ENCODE results near the gene FCRL6.

FCRL6 gene

GRCh38 chr1:159845751-159846629 lies 43.8 kb downstream of the FCRL6 start:
- no peak for TF ChIP-seq CTCF (IDR thresholded peaks at IDR 0.05; ENCODE audit: poor library complexity, severe bottlenecking)
- ATAC-seq (ENCODE audit: low read depth): no peak

DNA sequence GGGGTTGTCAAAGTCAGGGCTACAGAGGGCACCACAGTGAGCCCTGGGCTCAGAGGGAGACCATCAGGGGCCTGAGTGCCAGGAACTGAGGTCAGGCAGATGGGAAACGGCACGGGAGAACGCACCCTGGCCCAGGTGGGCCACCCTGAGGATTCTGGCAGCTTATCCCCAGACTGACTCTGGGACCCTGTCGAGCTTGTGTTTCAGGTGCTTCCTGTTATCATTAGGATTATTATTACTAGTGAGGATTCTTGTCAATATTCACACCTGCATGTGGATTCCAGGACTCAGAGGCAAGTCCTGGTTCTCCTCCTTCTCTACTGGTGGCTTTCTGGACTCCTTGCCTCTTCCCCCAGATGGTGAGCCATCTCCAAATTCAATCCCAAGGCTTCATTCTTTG lies 45.1 kb downstream of the FCRL6 start:
- no peaks in the 10 kb centered on the region for H3K27me3 ChIP-seq (ENCODE audit: insufficient read depth, poor library complexity, severe bottlenecking)
- H3K4me3 ChIP-seq (ENCODE audit: severe bottlenecking): no peak overlapping the region
- no peak for DNase-seq (ENCODE audit: low spot score)
- H3K36me3 ChIP-seq (ENCODE audit: low read depth): no peaks in the 10 kb centered on the region
- no peaks in the 10 kb centered on the region for H3K9me3 ChIP-seq (ENCODE audit: severe bottlenecking)
- H3K4me1 ChIP-seq (ENCODE audit: insufficient read depth, poor library complexity, severe bottlenecking): peaks cover 19% of the 10 kb centered on the region
- ATAC-seq (ENCODE audit: low read depth): no peak
- no peak overlapping the region for H3K27ac ChIP-seq (ENCODE audit: poor library complexity, severe bottlenecking)
- no peak for TF ChIP-seq CTCF (IDR thresholded peaks at IDR 0.05; ENCODE audit: poor library complexity, severe bottlenecking)

More at GRCh38 chr1:159845751-159846629, 43.8 kb downstream of the FCRL6 start:
- DNase-seq (ENCODE audit: low spot score): no peak
- H3K9me3 ChIP-seq (ENCODE audit: severe bottlenecking): no peaks in the 10 kb centered on the region
- no peak overlapping the region for H3K27ac ChIP-seq (ENCODE audit: poor library complexity, severe bottlenecking)
- H3K4me3 ChIP-seq (ENCODE audit: severe bottlenecking): no peak overlapping the region
- H3K27me3 ChIP-seq (ENCODE audit: insufficient read depth, poor library complexity, severe bottlenecking): no peaks in the 10 kb centered on the region
- H3K4me1 ChIP-seq (ENCODE audit: insufficient read depth, poor library complexity, severe bottlenecking): peaks cover 19% of the 10 kb centered on the region
- no peaks in the 10 kb centered on the region for H3K36me3 ChIP-seq (ENCODE audit: low read depth)

GRCh38 chr1:159848326-159848725 lies 46.2 kb downstream of the FCRL6 start:
- ATAC-seq (ENCODE audit: low read depth) (no peak), DNase-seq (ENCODE audit: low spot score) (no peak)
- H3K9me3 ChIP-seq (ENCODE audit: severe bottlenecking): no peaks in the 10 kb centered on the region
- TF ChIP-seq CTCF (IDR thresholded peaks at IDR 0.05; ENCODE audit: poor library complexity, severe bottlenecking): no peak
- no peaks in the 10 kb centered on the region for H3K36me3 ChIP-seq (ENCODE audit: low read depth)
- peak overlapping the region; percentile 72 for H3K27ac ChIP-seq (ENCODE audit: poor library complexity, severe bottlenecking)
- H3K27me3 ChIP-seq (ENCODE audit: insufficient read depth, poor library complexity, severe bottlenecking): no peaks in the 10 kb centered on the region
- no peak overlapping the region for H3K4me3 ChIP-seq (ENCODE audit: severe bottlenecking)
- H3K4me1 ChIP-seq (ENCODE audit: insufficient read depth, poor library complexity, severe bottlenecking): peaks cover 19% of the 10 kb centered on the region

DNA sequence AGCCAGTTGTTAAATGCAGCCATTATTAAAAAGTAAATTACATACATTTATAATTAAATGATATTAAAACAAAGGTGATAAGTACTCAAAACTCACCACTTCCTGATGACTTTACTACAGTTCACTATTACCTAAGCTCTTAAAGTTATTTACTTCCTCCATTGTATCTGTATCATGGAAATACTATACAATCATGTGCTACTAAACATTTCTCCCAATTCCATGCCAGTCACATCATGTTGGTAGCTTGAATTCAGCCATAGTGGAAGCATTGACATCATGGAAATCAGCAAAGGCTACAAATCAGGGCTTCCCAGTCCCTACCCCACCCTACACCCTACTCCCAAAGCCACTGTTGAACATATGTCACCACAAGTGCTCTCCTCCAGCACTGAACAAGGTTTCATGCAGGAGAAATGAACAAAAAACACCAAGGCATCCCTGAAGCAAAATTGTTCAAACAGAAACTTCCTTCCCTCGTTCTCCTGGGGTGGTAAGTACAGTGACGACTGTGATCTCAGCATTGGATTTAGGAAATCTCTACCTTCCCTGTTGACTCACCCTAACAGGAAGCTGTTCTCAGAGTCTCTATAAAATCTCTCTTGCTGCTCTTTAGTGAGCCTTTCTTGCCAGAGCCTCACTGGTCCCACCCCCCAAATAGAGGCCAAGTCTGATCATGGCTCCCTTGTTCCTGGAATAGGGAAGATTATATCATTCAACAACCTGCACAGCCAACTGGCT lies 47.6 kb downstream of the FCRL6 start:
- Histone ChIP-seq H3K36me3 (ENCODE audit: low read depth) (no peaks in the 10 kb centered on the region), H3K27ac (ENCODE audit: poor library complexity, severe bottlenecking) (peak overlapping the region; percentile 72), H3K27me3 (ENCODE audit: insufficient read depth, poor library complexity, severe bottlenecking) (no peaks in the 10 kb centered on the region), H3K4me3 (ENCODE audit: severe bottlenecking) (no peak overlapping the region), H3K4me1 (ENCODE audit: insufficient read depth, poor library complexity, severe bottlenecking) (peaks cover 24% of the 10 kb centered on the region), H3K9me3 (ENCODE audit: severe bottlenecking) (no peaks in the 10 kb centered on the region)
- DNase-seq (ENCODE audit: low spot score) (no peak), ATAC-seq (ENCODE audit: low read depth) (peak; percentile 37; the same call in 2 of the 3 replicates)
- TF ChIP-seq CTCF (IDR thresholded peaks at IDR 0.05; ENCODE audit: poor library complexity, severe bottlenecking): no peak
